ENCODE results near the gene SHB.

SHB gene

GRCh38 chr9:37979844-37980243 lies 89.2 kb downstream of the SHB start:
- no peak for DNase-seq (ENCODE audit: extremely low spot score)
- no peak for TF ChIP-seq BHLHE40 (IDR thresholded peaks at IDR 0.05; ENCODE audit: borderline replicate concordance)
- TF ChIP-seq FOXK2 (IDR thresholded peaks at IDR 0.05): no peak
- TF ChIP-seq LEF1 (IDR thresholded peaks at IDR 0.05; ENCODE audit: borderline replicate concordance): no peak
- TF ChIP-seq L3MBTL2 (conservative IDR thresholded peaks at IDR 0.05): no peak
- TF ChIP-seq ZNF384 (IDR thresholded peaks at IDR 0.05): no peak
- no peak for TF ChIP-seq ELF4 (IDR thresholded peaks at IDR 0.05)
- no peak for TF ChIP-seq FOXA1 (IDR thresholded peaks at IDR 0.05)
- TF ChIP-seq TARDBP (IDR thresholded peaks at IDR 0.05): no peak
- ChIA-PET POLR2A (no interaction called here), CTCF (no interaction called here)

GRCh38 chr9:37978983-37979382 lies 90.0 kb downstream of the SHB start:
- ChIA-PET POLR2A (no interaction called here), CTCF (no interaction called here)
- TF ChIP-seq CTBP1 (IDR thresholded peaks at IDR 0.05; ENCODE audit: borderline replicate concordance): no peak
- TF ChIP-seq TARDBP (IDR thresholded peaks at IDR 0.05): no peak
- no peak for TF ChIP-seq ARNT (IDR thresholded peaks at IDR 0.05)
- no peak for TF ChIP-seq NFRKB (IDR thresholded peaks at IDR 0.05)
- no peak for TF ChIP-seq HDGF (IDR thresholded peaks at IDR 0.05; ENCODE audit: borderline replicate concordance)
- no peak for TF ChIP-seq FOXM1 (IDR thresholded peaks at IDR 0.05; ENCODE audit: borderline replicate concordance)
- no peak for TF ChIP-seq FOXK2 (IDR thresholded peaks at IDR 0.05)
- DNase-seq (ENCODE audit: extremely low spot score): no peak

- ChIA-PET POLR2A (no interaction called here), CTCF (no interaction called here)
- no peak for DNase-seq (ENCODE audit: extremely low spot score)
- TF ChIP-seq LEF1 (IDR thresholded peaks at IDR 0.05; ENCODE audit: borderline replicate concordance): no peak
- no peak for TF ChIP-seq NFRKB (IDR thresholded peaks at IDR 0.05)
- no peak for TF ChIP-seq SP1 (IDR thresholded peaks at IDR 0.05)
- TF ChIP-seq SUZ12 (IDR thresholded peaks at IDR 0.05): no peak
- TF ChIP-seq L3MBTL2 (conservative IDR thresholded peaks at IDR 0.05): no peak
- no peak for TF ChIP-seq FOXA1 (IDR thresholded peaks at IDR 0.05)
- no peak for TF ChIP-seq HDGF (IDR thresholded peaks at IDR 0.05; ENCODE audit: borderline replicate concordance)
- TF ChIP-seq FOXM1 (IDR thresholded peaks at IDR 0.05; ENCODE audit: borderline replicate concordance): no peak
- TF ChIP-seq FOXK2 (IDR thresholded peaks at IDR 0.05): no peak
- TF ChIP-seq ELF4 (IDR thresholded peaks at IDR 0.05): no peak
- TF ChIP-seq ZNF384 (IDR thresholded peaks at IDR 0.05): no peak
- no peak for TF ChIP-seq BHLHE40 (IDR thresholded peaks at IDR 0.05; ENCODE audit: borderline replicate concordance)
- no peak for TF ChIP-seq PKNOX1 (IDR thresholded peaks at IDR 0.05)
- no peak for TF ChIP-seq CTBP1 (IDR thresholded peaks at IDR 0.05; ENCODE audit: borderline replicate concordance)
- TF ChIP-seq ARNT (IDR thresholded peaks at IDR 0.05): no peak
- TF ChIP-seq TARDBP (IDR thresholded peaks at IDR 0.05): no peak
These were observed 90.6 kb downstream of the SHB start for GRCh38 chr9:37978481-37978864.

GRCh38 chr9:37977851-37978480 lies 91.1 kb downstream of the SHB start:
- DNase-seq (ENCODE audit: extremely low spot score): no peak
- CTCF ChIA-PET: no interaction called here
- POLR2A ChIA-PET: no interaction called here
- TF ChIP-seq HDGF (IDR thresholded peaks at IDR 0.05; ENCODE audit: borderline replicate concordance): no peak
- no peak for TF ChIP-seq SUZ12 (IDR thresholded peaks at IDR 0.05)
- no peak for TF ChIP-seq CTBP1 (IDR thresholded peaks at IDR 0.05; ENCODE audit: borderline replicate concordance)
- TF ChIP-seq ARNT (IDR thresholded peaks at IDR 0.05): no peak
- no peak for TF ChIP-seq LEF1 (IDR thresholded peaks at IDR 0.05; ENCODE audit: borderline replicate concordance)
- TF ChIP-seq TARDBP (IDR thresholded peaks at IDR 0.05): no peak
- TF ChIP-seq NFRKB (IDR thresholded peaks at IDR 0.05): no peak
- TF ChIP-seq FOXM1 (IDR thresholded peaks at IDR 0.05; ENCODE audit: borderline replicate concordance): no peak
- TF ChIP-seq ZNF384 (IDR thresholded peaks at IDR 0.05): no peak

- DNase-seq (ENCODE audit: extremely low spot score): no peak
- ChIA-PET POLR2A (no interaction called here), CTCF (no interaction called here)
These were observed 92.1 kb downstream of the SHB start for GRCh38 chr9:37976714-37977477.

GRCh38 chr9:37975639-37976038 lies 93.4 kb downstream of the SHB start:
- ChIA-PET POLR2A (no interaction called here), CTCF (no interaction called here)
- no peak for TF ChIP-seq FOXK2 (IDR thresholded peaks at IDR 0.05)
- TF ChIP-seq FOXM1 (IDR thresholded peaks at IDR 0.05; ENCODE audit: borderline replicate concordance): no peak
- DNase-seq (ENCODE audit: extremely low spot score): no peak

More at GRCh38 chr9:37976714-37977477, 92.1 kb downstream of the SHB start:
- TF ChIP-seq LEF1 (IDR thresholded peaks at IDR 0.05; ENCODE audit: borderline replicate concordance): no peak
- no peak for TF ChIP-seq FOXK2 (IDR thresholded peaks at IDR 0.05)
- TF ChIP-seq ZNF384 (IDR thresholded peaks at IDR 0.05): no peak
- no peak for TF ChIP-seq TARDBP (IDR thresholded peaks at IDR 0.05)
- TF ChIP-seq FOXM1 (IDR thresholded peaks at IDR 0.05; ENCODE audit: borderline replicate concordance): no peak
- no peak for TF ChIP-seq ARNT (IDR thresholded peaks at IDR 0.05)
- TF ChIP-seq PKNOX1 (IDR thresholded peaks at IDR 0.05): no peak
- TF ChIP-seq FOXA1 (IDR thresholded peaks at IDR 0.05): no peak
- no peak for TF ChIP-seq SUZ12 (IDR thresholded peaks at IDR 0.05)
- TF ChIP-seq BHLHE40 (IDR thresholded peaks at IDR 0.05; ENCODE audit: borderline replicate concordance): no peak
- no peak for TF ChIP-seq NFRKB (IDR thresholded peaks at IDR 0.05)
- TF ChIP-seq HDGF (IDR thresholded peaks at IDR 0.05; ENCODE audit: borderline replicate concordance): no peak
- TF ChIP-seq CTBP1 (IDR thresholded peaks at IDR 0.05; ENCODE audit: borderline replicate concordance): no peak
- TF ChIP-seq SP1 (IDR thresholded peaks at IDR 0.05): no peak
- no peak for TF ChIP-seq ELF4 (IDR thresholded peaks at IDR 0.05)
- no peak for TF ChIP-seq L3MBTL2 (conservative IDR thresholded peaks at IDR 0.05)
